ENCODE results near the gene NEK6.

The NEK6 gene

DNA sequence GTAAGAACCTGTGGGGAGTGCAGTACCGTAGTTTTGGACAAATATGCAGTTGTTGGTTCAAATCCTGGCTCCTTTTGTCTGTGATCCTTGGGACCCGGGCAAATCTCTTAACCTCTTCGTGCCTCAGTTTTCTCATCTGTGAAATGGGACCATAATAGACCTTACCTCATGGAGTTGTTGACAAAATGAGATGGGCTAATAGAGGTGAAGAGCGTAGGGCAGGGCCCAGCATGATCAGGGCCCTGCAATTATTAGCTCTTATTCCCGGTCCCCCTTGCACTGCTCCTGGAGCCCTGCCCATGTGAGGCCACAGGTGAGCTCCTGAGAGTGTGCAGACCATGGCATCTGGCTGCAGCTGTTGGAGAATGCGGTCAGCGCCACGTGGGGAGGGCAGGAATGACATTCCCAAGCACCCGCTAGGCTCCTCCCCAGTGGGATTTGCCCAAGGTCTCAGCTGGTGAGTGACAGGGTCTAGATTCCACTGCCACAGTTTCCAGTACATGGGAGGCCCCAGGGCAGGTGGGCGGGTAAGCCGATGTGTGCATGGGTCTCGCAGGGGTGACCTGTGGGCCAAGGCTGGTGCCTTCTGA, 41.0 kb downstream of the NEK6 start:
- DNase-seq (ENCODE audit: extremely low read depth, low read depth) = no peak
- TF ChIP-seq, protein P1, sequence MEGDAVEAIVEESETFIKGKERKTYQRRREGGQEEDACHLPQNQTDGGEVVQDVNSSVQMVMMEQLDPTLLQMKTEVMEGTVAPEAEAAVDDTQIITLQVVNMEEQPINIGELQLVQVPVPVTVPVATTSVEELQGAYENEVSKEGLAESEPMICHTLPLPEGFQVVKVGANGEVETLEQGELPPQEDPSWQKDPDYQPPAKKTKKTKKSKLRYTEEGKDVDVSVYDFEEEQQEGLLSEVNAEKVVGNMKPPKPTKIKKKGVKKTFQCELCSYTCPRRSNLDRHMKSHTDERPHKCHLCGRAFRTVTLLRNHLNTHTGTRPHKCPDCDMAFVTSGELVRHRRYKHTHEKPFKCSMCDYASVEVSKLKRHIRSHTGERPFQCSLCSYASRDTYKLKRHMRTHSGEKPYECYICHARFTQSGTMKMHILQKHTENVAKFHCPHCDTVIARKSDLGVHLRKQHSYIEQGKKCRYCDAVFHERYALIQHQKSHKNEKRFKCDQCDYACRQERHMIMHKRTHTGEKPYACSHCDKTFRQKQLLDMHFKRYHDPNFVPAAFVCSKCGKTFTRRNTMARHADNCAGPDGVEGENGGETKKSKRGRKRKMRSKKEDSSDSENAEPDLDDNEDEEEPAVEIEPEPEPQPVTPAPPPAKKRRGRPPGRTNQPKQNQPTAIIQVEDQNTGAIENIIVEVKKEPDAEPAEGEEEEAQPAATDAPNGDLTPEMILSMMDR (IDR thresholded peaks at IDR 0.05; ENCODE audit: low read depth, low read length) = no peak

DNA sequence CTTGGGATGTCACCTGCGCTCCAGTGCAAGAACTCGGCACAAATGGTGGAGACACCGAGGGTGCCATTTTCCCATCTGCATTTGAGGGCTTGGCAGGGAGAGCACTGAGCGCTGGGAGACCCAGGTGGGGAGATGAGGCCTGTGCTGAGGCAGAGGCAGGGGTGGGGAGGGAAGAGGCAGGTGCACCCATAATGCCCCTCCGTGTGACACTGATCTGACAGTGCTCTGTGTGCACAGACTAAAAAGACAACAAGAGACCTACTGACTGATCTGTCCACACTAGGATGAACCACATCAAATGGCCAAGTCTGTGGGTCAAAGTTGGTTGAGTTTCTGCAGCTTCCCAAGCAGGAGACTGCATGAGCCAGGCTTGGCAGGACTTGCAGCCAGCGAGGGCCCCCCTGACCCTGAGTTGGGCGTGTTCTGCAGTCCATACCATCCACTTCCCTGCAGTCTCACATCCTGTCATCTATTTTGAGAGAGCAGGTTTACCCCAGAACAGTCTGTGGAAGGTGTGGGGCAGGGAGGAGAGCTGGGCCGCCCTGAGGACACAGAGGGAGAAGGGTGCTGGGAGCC, 41.9 kb downstream of the NEK6 start:
- no peak for DNase-seq (ENCODE audit: extremely low read depth, low read depth)
- TF ChIP-seq, protein P1 (IDR thresholded peaks at IDR 0.05; ENCODE audit: low read depth, low read length) = no peak

DNA sequence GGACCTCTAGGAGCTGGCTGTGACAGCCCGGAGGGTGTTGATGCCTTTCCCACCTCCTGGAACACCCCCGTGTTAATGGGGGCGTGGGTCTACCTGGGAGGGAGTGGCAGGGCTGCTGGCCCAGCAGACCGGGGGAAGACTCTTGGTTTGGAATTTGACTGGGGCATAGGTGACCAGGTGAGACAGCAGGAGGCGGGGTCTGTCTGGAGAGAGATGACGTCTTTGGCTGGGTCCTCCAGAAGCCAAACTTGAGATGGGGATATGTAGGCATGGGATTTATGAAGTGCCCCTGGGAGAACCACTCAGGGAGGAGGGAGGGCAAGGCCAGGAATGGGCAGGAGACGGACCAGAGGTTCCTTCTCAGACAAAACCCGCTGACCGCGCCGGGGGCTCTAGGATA, 42.6 kb downstream of the NEK6 start:
- TF ChIP-seq, protein P1 (IDR thresholded peaks at IDR 0.05; ENCODE audit: low read depth, low read length) = no peak
- DNase-seq (ENCODE audit: extremely low read depth, low read depth) = no peak

DNA sequence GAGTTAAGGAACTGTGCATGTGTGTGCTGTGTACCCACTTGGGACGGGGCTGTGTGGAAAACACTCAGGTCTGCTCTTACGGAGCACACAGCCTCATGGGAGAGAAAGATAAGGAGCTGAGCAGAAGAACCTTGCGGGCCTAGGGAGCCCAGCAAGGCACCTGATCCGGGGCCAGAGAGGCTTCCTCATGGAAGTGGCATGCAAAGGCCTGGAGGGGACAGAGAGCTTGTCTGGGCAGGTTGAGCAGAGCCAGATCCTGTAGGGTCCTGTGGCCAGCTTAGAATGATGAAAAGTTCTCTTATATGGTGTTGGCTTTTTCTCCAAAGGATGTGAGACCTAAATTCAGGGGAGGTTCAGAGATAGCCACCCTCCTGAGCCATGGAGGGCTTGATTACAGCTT, 45.2 kb downstream of the NEK6 start:
- no peak for DNase-seq (ENCODE audit: extremely low read depth, low read depth)
- TF ChIP-seq, protein P1 (IDR thresholded peaks at IDR 0.05; ENCODE audit: low read depth, low read length) = no peak

DNA sequence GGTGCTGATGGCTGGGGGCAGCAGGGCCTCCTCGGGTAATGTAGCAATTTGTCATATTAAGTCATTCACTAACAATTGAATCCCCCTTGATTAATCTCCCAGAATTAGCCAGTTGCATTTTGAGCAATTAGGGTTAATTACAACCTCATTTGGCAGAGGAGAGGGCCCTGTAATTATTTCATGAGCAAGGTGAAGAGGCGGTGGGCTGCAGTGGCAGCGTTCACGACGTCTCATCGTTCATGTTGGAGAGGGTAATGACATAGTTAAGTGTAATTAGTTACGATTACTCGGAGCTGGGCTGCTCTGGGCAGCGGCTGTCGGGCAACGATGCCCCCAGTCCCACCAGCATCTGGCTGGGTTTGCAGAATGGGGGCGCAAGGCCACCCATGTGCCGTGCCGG, 46.0 kb downstream of the NEK6 start:
- TF ChIP-seq, protein P1 (IDR thresholded peaks at IDR 0.05; ENCODE audit: low read depth, low read length) = no peak
- no peak for DNase-seq (ENCODE audit: extremely low read depth, low read depth)

DNA sequence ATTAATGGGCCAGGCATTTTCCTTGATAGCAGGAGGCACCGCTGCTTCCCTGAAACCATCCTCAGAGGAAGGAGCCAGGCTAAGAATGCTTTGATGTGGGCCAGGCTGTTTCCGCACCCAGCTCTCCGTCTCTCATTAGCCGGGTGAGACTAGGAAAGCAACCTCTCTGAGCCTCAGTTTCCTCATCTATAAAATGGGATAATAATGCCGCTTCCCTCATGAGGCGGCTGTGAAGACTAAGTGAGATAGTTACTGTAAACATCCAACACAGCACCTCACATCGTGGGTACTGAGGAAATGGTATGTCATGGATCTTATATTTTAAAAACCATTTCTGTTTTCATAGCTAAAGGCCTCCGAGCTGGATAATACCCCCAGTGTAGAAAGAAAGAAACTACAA, 46.5 kb downstream of the NEK6 start:
- TF ChIP-seq, protein P1 (IDR thresholded peaks at IDR 0.05; ENCODE audit: low read depth, low read length) = no peak
- no peak for DNase-seq (ENCODE audit: extremely low read depth, low read depth)

DNA sequence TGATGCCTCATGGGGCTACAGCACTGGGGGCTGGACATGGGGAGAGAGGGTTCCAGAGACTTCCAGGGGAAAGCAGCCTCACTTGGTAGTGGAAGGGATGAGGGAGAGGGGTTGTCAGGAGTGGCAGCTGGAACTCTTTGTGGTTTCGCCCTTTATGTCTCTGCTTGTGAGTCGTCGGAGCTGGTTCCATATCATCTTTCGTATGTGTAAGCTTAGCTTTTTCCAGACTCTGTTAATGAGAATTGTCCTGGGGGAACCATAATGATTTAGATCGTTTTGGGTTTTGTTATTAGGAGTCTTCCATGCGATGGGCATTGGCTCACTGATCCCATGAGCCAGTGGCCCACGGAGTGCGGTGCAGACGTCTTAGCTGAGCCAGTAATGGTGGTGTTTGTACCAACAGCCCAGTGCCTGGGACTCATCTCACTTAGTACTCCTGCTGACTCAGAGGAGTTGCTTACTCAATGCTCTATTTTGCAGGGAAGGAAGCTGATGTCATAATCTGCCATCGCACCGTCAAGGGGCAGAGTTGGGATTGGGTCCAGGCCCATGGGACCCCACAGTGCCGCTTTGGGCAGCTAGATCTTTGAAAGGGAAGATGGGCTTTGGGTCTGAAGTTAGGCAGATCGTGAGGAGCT, 48.5 kb downstream of the NEK6 start:
- peak; percentile 49 for DNase-seq (ENCODE audit: extremely low read depth, low read depth)
- TF ChIP-seq, protein P1 (IDR thresholded peaks at IDR 0.05; ENCODE audit: low read depth, low read length) = no peak
